Mucosa of descending colon (tissue), 3 donors: ENCODE results near the gene DGKB. TPM values are rescaled to one million over a fixed set of nuclear protein-coding genes. Genes with fewer than 3 reads are reported as not detected.

Experiments used
- ATAC-seq: fragments of 200-7000 bp; cut with Tn5 transposase; one replicate; pipeline ENCODE4 v1.9.1; 2020; ENCODE audit warnings: mild to moderate bottlenecking, moderate library complexity
- DNase-seq, 3 donors: peaks; one replicate each; pipeline ENCODE4 v3.0.0-alpha.2; 2020
- H3K36me3 ChIP-seq: fragments of 200-600 bp; one replicate; pipeline ENCODE4 v1.8.0; 2021; ENCODE audit warnings: low read depth, mild to moderate bottlenecking
- H3K4me1 ChIP-seq: fragments of 200-600 bp; one replicate; pipeline ENCODE4 v1.8.0; 2021; ENCODE audit warnings: low read depth, mild to moderate bottlenecking
- H3K4me3 ChIP-seq: fragments of 200-600 bp; one replicate; pipeline ENCODE4 v1.8.0; 2021; ENCODE audit warnings: mild to moderate bottlenecking
- H3K9me3 ChIP-seq: fragments of 200-600 bp; one replicate; pipeline ENCODE4 v1.8.0; 2021; ENCODE audit warnings: mild to moderate bottlenecking
- CTCF ChIP-seq: fragments of 200-600 bp; IDR thresholded peaks from one replicate; pipeline ENCODE4 v1.8.0; 2022; ENCODE audit warnings: antibody characterized with exemption, mild to moderate bottlenecking
- intact Hi-C, 2 donors: fragments of 100-400 bp; cut with DNase I in 1 of 2; cut with micrococcal nuclease in 1 of 2; formaldehyde crosslinking; loops; one replicate each; pipeline versions ENCODE4 v1.11.0 to v1.11.1; 2022; cut with DNase I, micrococcal nuclease
- total RNA-seq, 3 donors: library from RNA; stranded (reverse); fragmentation: NEBNext Ultra II Directional in 2 of 3; extraction: Animal tissue kit (Norgen Biotek cat#: 25700) in 2 of 3; gene quantifications; one replicate each; pipeline versions ENCODE4 v1.2.1 to v1.2.4, GENCODE V29; 2021 to 2023
- donor health status: DM: no; HTN: no; CAD: no; lungs with moderate emphysema.
- donor health status: DM: no; HTN: no; CAD: no.
- donor health status: DM: no; HTN: yes; CAD: no.

DGKB gene
- total RNA-seq, 3 donors from 2014 or later, result 0.19 to 5.6 (median 0.78) TPM

GRCh38 chr7:14747701-14748100 lies 154.8 kb downstream of the DGKB start:
- H3K36me3 ChIP-seq, result no peaks in the 10 kb centered on the region
- ATAC-seq, result no peak
- H3K4me1 ChIP-seq, result no peaks in the 10 kb centered on the region
- no peak overlapping the region for H3K4me3 ChIP-seq
- TF ChIP-seq CTCF, result no peak
- intact Hi-C loops, result no loop called here
- H3K9me3 ChIP-seq, result peaks cover 14% of the 10 kb centered on the region
- no peak for DNase-seq

GRCh38 chr7:14745076-14745475 lies 157.5 kb downstream of the DGKB start:
- DNase-seq (no peak), ATAC-seq (no peak)
- no peak for TF ChIP-seq CTCF
- H3K9me3 ChIP-seq, result peaks cover 22% of the 10 kb centered on the region
- H3K36me3 ChIP-seq, result no peaks in the 10 kb centered on the region
- H3K4me3 ChIP-seq, result no peak overlapping the region
- intact Hi-C loops, result no loop called here
- no peaks in the 10 kb centered on the region for H3K4me1 ChIP-seq

- intact Hi-C loops, result no loop called here
- no peak for DNase-seq
- ATAC-seq, result no peak
- peaks cover 22% of the 10 kb centered on the region for H3K9me3 ChIP-seq
- H3K4me3 ChIP-seq, result no peak overlapping the region
- H3K36me3 ChIP-seq, result no peaks in the 10 kb centered on the region
- no peaks in the 10 kb centered on the region for H3K4me1 ChIP-seq
- no peak for TF ChIP-seq CTCF
Measured at GRCh38 chr7:14740606-14741005, 161.9 kb downstream of the DGKB start.

- Histone ChIP-seq H3K36me3 (no peaks in the 10 kb centered on the region), H3K9me3 (peaks cover 17% of the 10 kb centered on the region), H3K4me3 (no peak overlapping the region), H3K4me1 (no peaks in the 10 kb centered on the region)
- TF ChIP-seq CTCF, result no peak
- intact Hi-C loops, result no loop called here
- DNase-seq (no peak), ATAC-seq (no peak)
Measured at GRCh38 chr7:14739841-14740185, 162.7 kb downstream of the DGKB start.

- intact Hi-C loops, result no loop called here
- no peak for TF ChIP-seq CTCF
- peaks cover 17% of the 10 kb centered on the region for H3K9me3 ChIP-seq
- ATAC-seq, result no peak
- DNase-seq, result no peak
- no peak overlapping the region for H3K4me3 ChIP-seq
- H3K36me3 ChIP-seq, result no peaks in the 10 kb centered on the region
- no peaks in the 10 kb centered on the region for H3K4me1 ChIP-seq
Measured at GRCh38 chr7:14739168-14739840, 163.2 kb downstream of the DGKB start.

GRCh38 chr7:14738086-14738485 lies 164.5 kb downstream of the DGKB start:
- H3K36me3 ChIP-seq, result no peaks in the 10 kb centered on the region
- no peaks in the 10 kb centered on the region for H3K4me1 ChIP-seq
- DNase-seq (no peak), ATAC-seq (no peak)
- TF ChIP-seq CTCF, result no peak
- peaks cover 10% of the 10 kb centered on the region for H3K9me3 ChIP-seq
- intact Hi-C loops, result no loop called here
- H3K4me3 ChIP-seq, result no peak overlapping the region
